ENCODE results near the gene GRIK1.
A peak's percentile ranks its signal among the peaks of the same experiment; 100 is the strongest.

Gene GRIK1

GRCh38 chr21:29667651-29668050 is 272.1 kb downstream of the GRIK1 start:
- Histone ChIP-seq H4K91ac (ENCODE audit: low read length) (no peak overlapping the region), H3K4me1 (ENCODE audit: control insufficient read depth, insufficient read depth, low read depth, low read length) (no peaks in the 10 kb centered on the region), H3K27ac (ENCODE audit: low read length, poor library complexity, severe bottlenecking) (no peak overlapping the region), H3K79me1 (replicated peaks; ENCODE audit: low read length, poor library complexity, severe bottlenecking) (no peaks in the 10 kb centered on the region), H3K18ac (ENCODE audit: low read depth in 1 of 2, low read length in 2 of 2) (no peak overlapping the region), H2BK120ac (ENCODE audit: low read depth, low read length) (no peak overlapping the region), H3K27me3 (ENCODE audit: control insufficient read depth in 1 of 2, insufficient read depth in 1 of 2, low read length in 2 of 2) (no peaks in the 10 kb centered on the region), H3K4me3 (ENCODE audit: insufficient read depth in 1 of 2, low read depth in 1 of 2, low read length in 2 of 2) (no peak overlapping the region), H3K36me3 (ENCODE audit: control insufficient read depth in 1 of 2, insufficient read depth in 2 of 2, low read depth in 1 of 2, low read length in 2 of 2) (no peaks in the 10 kb centered on the region), H3K4me2 (ENCODE audit: low read length, poor library complexity, severe bottlenecking) (no peak overlapping the region), H2AK5ac (ENCODE audit: low read length, severe bottlenecking) (no peak overlapping the region), H2BK15ac (ENCODE audit: low read depth, poor library complexity, severe bottlenecking) (no peak overlapping the region), H4K8ac (ENCODE audit: low read length) (no peak overlapping the region), H3K4ac (ENCODE audit: low read depth in 1 of 2, low read length in 2 of 2) (no peak overlapping the region), H3K9me3 (ENCODE audit: control insufficient read depth, low read length) (no peaks in the 10 kb centered on the region), H2AFZ (ENCODE audit: low read depth, low read length) (no peak overlapping the region), H2BK5ac (ENCODE audit: low read depth, low read length, poor library complexity, severe bottlenecking) (no peak overlapping the region), H3K9ac (ENCODE audit: low read length) (no peak overlapping the region), H3K14ac (ENCODE audit: low read length in 2 of 2) (no peak overlapping the region), H2BK12ac (ENCODE audit: low read length in 2 of 2) (no peak overlapping the region), H3K23ac (ENCODE audit: low read length in 2 of 2) (no peak overlapping the region)
- WGBS: over 99% methylated on average over 3 of the region's 3 CpGs
- DNase-seq: no peak

DNA sequence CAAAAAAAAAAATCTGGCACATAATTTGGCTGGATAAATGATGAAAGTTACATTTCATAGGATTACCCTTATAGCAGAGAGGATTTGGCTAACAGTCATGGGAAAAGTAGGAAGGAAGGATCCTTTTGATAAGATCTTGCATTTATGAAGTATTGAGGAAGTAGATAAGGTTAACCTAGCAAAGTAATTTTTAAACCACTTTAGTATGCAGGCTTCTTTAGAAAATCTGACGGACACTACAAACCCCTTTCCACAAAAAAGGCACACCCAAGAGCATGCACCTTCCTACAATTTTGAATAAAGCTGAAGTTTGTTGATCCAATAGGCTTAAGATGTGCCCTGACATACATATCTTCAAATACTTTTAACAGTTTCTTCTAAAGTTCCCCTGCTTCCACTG is 275.2 kb downstream of the GRIK1 start:
- DNase-seq: no peak
- H2AFZ ChIP-seq (ENCODE audit: low read depth, low read length): no peak overlapping the region
- no peak overlapping the region for H3K23ac ChIP-seq (ENCODE audit: low read length in 2 of 2)
- no peak overlapping the region for H2BK5ac ChIP-seq (ENCODE audit: low read depth, low read length, poor library complexity, severe bottlenecking)
- H3K4ac ChIP-seq (ENCODE audit: low read depth in 1 of 2, low read length in 2 of 2): no peak overlapping the region
- no peak overlapping the region for H3K9ac ChIP-seq (ENCODE audit: low read length)
- H3K4me1 ChIP-seq (ENCODE audit: control insufficient read depth, insufficient read depth, low read depth, low read length): no peaks in the 10 kb centered on the region
- no peak overlapping the region for H2BK12ac ChIP-seq (ENCODE audit: low read length in 2 of 2)
- no peak overlapping the region for H2AK5ac ChIP-seq (ENCODE audit: low read length, severe bottlenecking)
- 100% methylated on average over 1 of the region's 1 CpG for WGBS
- H3K4me2 ChIP-seq (ENCODE audit: low read length, poor library complexity, severe bottlenecking): no peak overlapping the region
- H2BK15ac ChIP-seq (ENCODE audit: low read depth, poor library complexity, severe bottlenecking): no peak overlapping the region
- H3K36me3 ChIP-seq (ENCODE audit: control insufficient read depth in 1 of 2, insufficient read depth in 2 of 2, low read depth in 1 of 2, low read length in 2 of 2): no peaks in the 10 kb centered on the region
- no peaks in the 10 kb centered on the region for H3K79me1 ChIP-seq (replicated peaks; ENCODE audit: low read length, poor library complexity, severe bottlenecking)
- no peak overlapping the region for H4K8ac ChIP-seq (ENCODE audit: low read length)
- H3K27me3 ChIP-seq (ENCODE audit: control insufficient read depth in 1 of 2, insufficient read depth in 1 of 2, low read length in 2 of 2): no peaks in the 10 kb centered on the region
- H2BK120ac ChIP-seq (ENCODE audit: low read depth, low read length): no peak overlapping the region
- no peak overlapping the region for H3K4me3 ChIP-seq (ENCODE audit: insufficient read depth in 1 of 2, low read depth in 1 of 2, low read length in 2 of 2)
- no peak overlapping the region for H4K91ac ChIP-seq (ENCODE audit: low read length)
- no peak overlapping the region for H3K27ac ChIP-seq (ENCODE audit: low read length, poor library complexity, severe bottlenecking)
- H3K18ac ChIP-seq (ENCODE audit: low read depth in 1 of 2, low read length in 2 of 2): no peak overlapping the region
- no peak overlapping the region for H3K14ac ChIP-seq (ENCODE audit: low read length in 2 of 2)
- H3K9me3 ChIP-seq (ENCODE audit: control insufficient read depth, low read length): no peaks in the 10 kb centered on the region

DNA sequence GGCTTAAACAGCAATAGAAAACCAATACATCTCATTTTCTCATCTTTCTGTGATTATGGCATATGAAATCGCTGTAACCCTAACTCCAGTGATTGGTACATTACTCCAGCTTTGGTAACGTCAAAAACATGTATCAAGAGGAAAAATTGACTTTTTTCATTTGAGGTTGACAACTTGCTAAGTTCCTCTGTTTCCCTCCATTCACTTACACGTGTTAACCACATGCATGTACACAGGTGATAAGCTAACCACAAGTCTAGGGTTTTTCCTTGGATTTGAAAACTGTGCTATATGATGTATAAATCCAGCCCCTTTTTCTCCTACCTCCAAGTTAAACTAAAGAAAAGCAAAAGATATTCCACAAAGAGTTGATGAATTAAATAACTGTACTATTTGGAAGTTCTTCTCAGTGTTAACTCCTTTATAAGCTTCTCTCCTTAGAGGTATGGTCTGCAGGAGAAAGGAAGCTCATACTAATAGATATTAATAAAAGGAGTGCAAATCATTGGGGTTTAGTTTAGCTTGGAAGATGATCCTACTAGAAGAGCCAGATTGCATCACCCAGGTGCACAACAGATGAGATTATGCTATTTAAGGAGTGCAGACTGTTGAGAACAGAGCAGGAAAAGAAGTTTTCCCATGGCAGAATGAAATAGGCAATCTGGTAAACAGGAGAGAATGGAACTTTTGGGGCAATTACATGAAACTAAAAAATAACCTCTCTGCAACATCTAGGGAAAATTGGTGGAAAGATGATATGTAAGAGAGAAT is 277.9 kb downstream of the GRIK1 start:
- H2AFZ ChIP-seq (ENCODE audit: low read depth, low read length): no peak overlapping the region
- no peaks in the 10 kb centered on the region for H3K9me3 ChIP-seq (ENCODE audit: control insufficient read depth, low read length)
- no peak overlapping the region for H4K8ac ChIP-seq (ENCODE audit: low read length)
- H3K9ac ChIP-seq (ENCODE audit: low read length): no peak overlapping the region
- no peak overlapping the region for H3K14ac ChIP-seq (ENCODE audit: low read length in 2 of 2)
- H2BK12ac ChIP-seq (ENCODE audit: low read length in 2 of 2): no peak overlapping the region
- WGBS: 94% methylated on average over 2 of the region's 3 CpGs
- H3K23ac ChIP-seq (ENCODE audit: low read length in 2 of 2): no peak overlapping the region
- no peak overlapping the region for H2BK5ac ChIP-seq (ENCODE audit: low read depth, low read length, poor library complexity, severe bottlenecking)
- H3K18ac ChIP-seq (ENCODE audit: low read depth in 1 of 2, low read length in 2 of 2): no peak overlapping the region
- no peaks in the 10 kb centered on the region for H3K4me1 ChIP-seq (ENCODE audit: control insufficient read depth, insufficient read depth, low read depth, low read length)
- no peak overlapping the region for H2BK120ac ChIP-seq (ENCODE audit: low read depth, low read length)
- no peak overlapping the region for H4K91ac ChIP-seq (ENCODE audit: low read length)
- H3K27me3 ChIP-seq (ENCODE audit: control insufficient read depth in 1 of 2, insufficient read depth in 1 of 2, low read length in 2 of 2): no peaks in the 10 kb centered on the region
- no peak overlapping the region for H2BK15ac ChIP-seq (ENCODE audit: low read depth, poor library complexity, severe bottlenecking)
- no peak overlapping the region for H3K4me2 ChIP-seq (ENCODE audit: low read length, poor library complexity, severe bottlenecking)
- H3K4me3 ChIP-seq (ENCODE audit: insufficient read depth in 1 of 2, low read depth in 1 of 2, low read length in 2 of 2): no peak overlapping the region
- no peak overlapping the region for H3K4ac ChIP-seq (ENCODE audit: low read depth in 1 of 2, low read length in 2 of 2)
- H3K27ac ChIP-seq (ENCODE audit: low read length, poor library complexity, severe bottlenecking): no peak overlapping the region
- no peaks in the 10 kb centered on the region for H3K79me1 ChIP-seq (replicated peaks; ENCODE audit: low read length, poor library complexity, severe bottlenecking)
- H3K36me3 ChIP-seq (ENCODE audit: control insufficient read depth in 1 of 2, insufficient read depth in 2 of 2, low read depth in 1 of 2, low read length in 2 of 2): no peaks in the 10 kb centered on the region
- H2AK5ac ChIP-seq (ENCODE audit: low read length, severe bottlenecking): no peak overlapping the region
- no peak for DNase-seq

GRCh38 chr21:29660047-29660720 is 279.6 kb downstream of the GRIK1 start:
- Histone ChIP-seq H2AFZ (ENCODE audit: low read depth, low read length) (no peak overlapping the region), H2BK15ac (ENCODE audit: low read depth, poor library complexity, severe bottlenecking) (no peak overlapping the region), H3K36me3 (ENCODE audit: control insufficient read depth in 1 of 2, insufficient read depth in 2 of 2, low read depth in 1 of 2, low read length in 2 of 2) (no peaks in the 10 kb centered on the region), H2BK12ac (ENCODE audit: low read length in 2 of 2) (no peak overlapping the region), H3K9me3 (ENCODE audit: control insufficient read depth, low read length) (no peaks in the 10 kb centered on the region), H4K8ac (ENCODE audit: low read length) (no peak overlapping the region), H3K4me1 (ENCODE audit: control insufficient read depth, insufficient read depth, low read depth, low read length) (no peaks in the 10 kb centered on the region), H3K23ac (ENCODE audit: low read length in 2 of 2) (no peak overlapping the region), H2BK120ac (ENCODE audit: low read depth, low read length) (no peak overlapping the region), H3K14ac (ENCODE audit: low read length in 2 of 2) (no peak overlapping the region), H4K91ac (ENCODE audit: low read length) (no peak overlapping the region), H2AK5ac (ENCODE audit: low read length, severe bottlenecking) (peak overlapping the region; percentile 51), H3K18ac (ENCODE audit: low read depth in 1 of 2, low read length in 2 of 2) (no peak overlapping the region), H3K79me1 (replicated peaks; ENCODE audit: low read length, poor library complexity, severe bottlenecking) (no peaks in the 10 kb centered on the region), H3K4me2 (ENCODE audit: low read length, poor library complexity, severe bottlenecking) (no peak overlapping the region), H3K9ac (ENCODE audit: low read length) (no peak overlapping the region), H2BK5ac (ENCODE audit: low read depth, low read length, poor library complexity, severe bottlenecking) (no peak overlapping the region), H3K4me3 (ENCODE audit: insufficient read depth in 1 of 2, low read depth in 1 of 2, low read length in 2 of 2) (no peak overlapping the region), H3K4ac (ENCODE audit: low read depth in 1 of 2, low read length in 2 of 2) (no peak overlapping the region), H3K27me3 (ENCODE audit: control insufficient read depth in 1 of 2, insufficient read depth in 1 of 2, low read length in 2 of 2) (no peaks in the 10 kb centered on the region), H3K27ac (ENCODE audit: low read length, poor library complexity, severe bottlenecking) (no peak overlapping the region)
- DNase-seq: no peak
- 100% methylated on average over 1 of the region's 2 CpGs for WGBS

All from mesenchymal stem cell (in vitro differentiated cells and primary cell).